ENCODE data around the gene RANBP9.
A peak's percentile ranks its signal among the peaks of the same experiment; 100 is the strongest.

Gene RANBP9

DNA sequence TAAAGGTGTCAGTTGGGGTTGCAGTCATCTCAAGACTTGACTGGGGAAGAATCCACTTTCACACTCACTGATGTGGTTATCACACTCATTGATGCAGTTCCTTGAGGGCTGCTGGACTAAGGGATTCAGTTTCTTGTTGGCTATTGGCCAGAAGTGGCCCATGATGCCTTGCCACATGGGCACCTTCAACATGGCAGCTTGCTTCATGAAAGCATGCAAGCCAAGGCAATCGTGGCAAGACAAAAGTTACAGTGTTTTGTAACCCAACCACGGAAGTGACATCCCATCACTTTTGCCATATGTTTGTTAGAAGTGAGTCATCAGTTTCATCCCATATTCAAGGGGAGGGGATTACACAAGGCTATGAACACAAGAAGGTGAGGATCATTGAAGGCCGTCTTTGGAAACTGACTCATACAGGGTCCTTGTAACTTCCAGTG, 3.8 kb upstream of the RANBP9 start:
- intact Hi-C loops (cut with DNase I): loop anchor here (10.0 kb wide), 1 partner anchor 141 kb away; the partner anchor contains the start of gene SIRT5
- DNase-seq: no peak

DNA sequence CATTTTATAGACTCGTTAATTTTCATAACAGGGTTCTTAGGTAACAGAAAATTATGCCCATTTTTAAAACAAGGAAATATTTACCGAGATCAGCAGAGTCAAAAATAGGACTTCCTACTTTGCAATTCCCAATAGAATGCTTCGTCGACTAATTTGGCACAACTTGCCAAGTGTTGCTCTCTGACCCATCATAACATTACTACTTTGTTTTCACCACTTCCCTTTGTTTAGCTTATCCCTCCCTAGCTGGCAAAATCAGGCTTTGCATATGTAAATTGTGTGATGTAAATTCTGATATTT, 914 bp upstream of the RANBP9 start:
- peak in 1 of 42 donors; percentile 11 for DNase-seq
- intact Hi-C loops (cut with DNase I): loop anchor here (5.0 to 10.0 kb wide), 2 partner anchors 100 to 138 kb away; partner anchors contain the start of genes MCUR1 and SIRT5

DNA sequence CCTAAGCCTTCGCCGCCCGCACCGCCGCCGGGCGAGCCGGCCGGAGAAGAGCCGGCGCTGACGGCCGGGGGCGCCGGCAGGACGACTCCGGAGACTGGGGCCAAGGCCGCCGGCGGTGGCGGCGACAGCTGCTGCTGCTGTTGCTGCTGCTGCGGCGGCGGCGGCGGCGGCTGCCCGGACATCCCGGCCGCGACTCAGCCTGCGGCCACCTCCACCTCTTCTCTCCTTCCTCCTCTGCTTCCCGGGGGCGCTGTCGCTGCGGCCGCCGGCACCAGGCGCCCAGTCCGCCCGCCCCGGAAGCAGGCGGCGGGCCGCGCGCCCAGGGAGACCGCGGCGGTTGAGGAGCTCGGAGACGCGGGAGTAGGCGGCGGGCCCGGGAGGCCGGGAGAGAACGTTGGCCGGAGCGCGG, 307 bp downstream of the RANBP9 start:
- intact Hi-C loops (cut with DNase I): loop anchor here (2.0 to 10.0 kb wide), 3 partner anchors 97 to 137 kb away; partner anchors contain the start of genes MCUR1, NOL7 and SIRT5
- DNase-seq: peak in 1 of 42 donors; percentile 65

DNA sequence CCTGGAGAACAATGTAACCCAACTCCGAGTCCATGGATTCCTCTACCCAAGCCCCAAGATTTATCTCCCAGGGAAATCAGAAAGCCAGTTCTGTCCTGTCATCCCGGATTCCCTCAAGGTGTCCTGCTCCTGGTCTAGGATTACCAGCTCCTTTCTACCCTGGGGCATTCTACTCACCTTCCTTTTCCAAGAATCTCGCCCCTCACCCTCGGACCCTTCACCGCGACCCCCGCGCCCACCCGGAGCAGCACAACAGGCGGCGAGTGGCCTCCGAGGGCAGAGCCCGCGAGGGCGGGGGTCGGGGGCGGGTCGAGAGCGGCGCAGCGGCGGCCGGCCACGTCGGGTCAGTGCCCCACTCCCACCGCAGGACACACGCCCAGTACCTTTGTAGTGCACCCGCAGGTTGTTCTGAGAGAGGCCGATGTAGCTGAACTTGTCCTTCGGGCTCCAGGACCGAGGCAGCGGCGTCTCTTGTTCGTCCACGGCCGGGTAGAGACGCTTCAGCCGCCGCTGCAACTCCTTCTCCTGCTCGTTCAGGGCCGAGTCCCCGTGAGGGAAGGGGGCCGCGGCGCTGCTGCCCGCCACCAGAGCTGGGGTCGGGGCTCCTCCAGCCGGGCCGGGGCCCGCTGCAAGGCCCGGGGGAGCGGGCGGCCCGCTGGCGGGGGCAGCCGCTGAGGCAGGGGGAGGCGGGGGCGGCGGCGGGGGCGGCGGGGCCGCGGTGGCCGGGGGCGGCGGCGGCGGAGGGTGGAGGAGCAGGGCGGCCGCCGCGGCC, 897 bp downstream of the RANBP9 start:
- intact Hi-C loops (cut with DNase I): loop anchor here (2.0 to 10.0 kb wide), 3 partner anchors 96 to 136 kb away; partner anchors contain the start of genes MCUR1, NOL7 and SIRT5
- DNase-seq: peak in 38 of 42 donors; percentile 10 to 65 (median 47)

DNA sequence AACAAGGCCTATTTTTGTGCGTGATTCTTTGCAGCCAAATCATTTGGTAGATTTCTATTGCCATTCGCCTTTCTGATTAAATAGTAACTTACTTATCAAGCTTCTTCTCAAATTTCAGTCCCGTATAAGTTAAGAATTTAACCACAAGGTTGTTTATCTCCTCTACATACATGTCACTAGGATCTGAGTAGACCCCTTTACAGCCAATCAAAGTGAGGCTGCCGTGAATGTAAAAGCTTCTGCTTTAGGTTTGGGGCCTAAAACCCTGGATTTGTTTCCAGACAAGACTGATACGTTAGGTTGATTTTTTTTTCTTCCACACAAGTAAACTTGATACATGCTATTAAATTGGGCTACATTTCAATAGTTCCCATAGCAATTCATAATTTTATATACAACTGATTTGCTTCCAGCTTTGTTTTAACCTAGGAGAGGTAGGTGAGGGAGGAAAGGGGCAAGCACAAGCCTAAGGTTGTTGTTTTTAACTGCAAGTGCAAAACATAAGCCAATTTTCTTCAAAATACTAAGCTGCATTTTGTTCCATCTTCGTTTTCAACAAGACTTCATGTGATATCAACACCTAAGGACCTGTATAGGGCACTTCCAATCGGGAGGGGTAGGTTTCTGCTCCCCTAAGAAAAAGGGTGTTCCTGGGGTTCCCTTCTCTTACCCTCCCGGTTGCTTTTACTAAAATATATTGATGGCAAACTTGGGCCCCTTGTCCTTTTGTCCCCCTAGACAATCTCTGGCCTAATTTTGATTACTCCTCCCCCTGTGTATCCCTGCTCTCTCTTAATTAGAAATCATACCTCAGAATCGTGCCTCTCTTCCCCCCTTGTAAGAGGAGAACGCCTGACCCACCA, 1.7 kb downstream of the RANBP9 start:
- DNase-seq: peak in 6 of 42 donors; percentile 14 to 37 (median 20)
- intact Hi-C loops (cut with DNase I): loop anchor here (2.0 to 10.0 kb wide), 3 partner anchors 95 to 135 kb away; partner anchors contain the start of genes MCUR1, NOL7 and SIRT5

DNA sequence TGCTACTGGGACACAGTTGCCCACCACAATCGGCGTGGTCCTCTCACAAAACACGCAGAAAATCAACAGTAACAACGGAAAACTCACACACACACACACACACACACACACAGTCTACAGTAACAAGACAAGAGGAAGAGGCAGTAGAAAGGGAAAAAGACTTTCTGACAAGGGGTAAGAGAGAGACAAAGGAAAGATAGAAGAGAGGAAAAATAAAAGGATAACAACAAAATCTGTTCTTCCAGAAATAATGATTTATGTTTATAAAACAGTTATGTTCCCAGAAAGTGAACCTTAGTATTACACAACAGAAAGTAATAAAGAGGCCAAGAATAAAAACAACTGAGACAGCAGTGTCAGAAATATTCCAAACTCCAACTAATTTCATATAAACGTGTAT, 2.9 kb downstream of the RANBP9 start:
- intact Hi-C loops (cut with DNase I): no loop called here
- DNase-seq: no peak

DNA sequence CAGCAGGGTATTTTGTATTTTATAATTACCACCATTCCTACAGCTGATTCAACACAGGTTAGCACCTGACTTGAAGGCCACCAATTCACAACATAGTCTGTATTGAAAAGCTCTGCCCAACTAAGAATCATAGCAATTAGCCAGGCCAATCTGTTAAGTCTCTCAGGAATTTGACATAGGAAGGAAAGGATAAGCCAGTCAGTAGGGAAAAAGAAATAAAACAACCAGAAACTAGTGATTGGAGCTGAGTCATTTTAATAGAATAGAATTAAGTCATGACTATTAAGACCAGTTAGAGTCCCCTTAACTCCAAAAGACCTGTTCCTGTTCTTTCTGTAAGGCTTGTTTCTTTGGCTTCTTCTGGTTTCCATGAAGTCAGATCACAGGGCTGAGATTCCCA, 8.1 kb downstream of the RANBP9 start:
- DNase-seq: no peak
- intact Hi-C loops (cut with DNase I): no loop called here

DNA sequence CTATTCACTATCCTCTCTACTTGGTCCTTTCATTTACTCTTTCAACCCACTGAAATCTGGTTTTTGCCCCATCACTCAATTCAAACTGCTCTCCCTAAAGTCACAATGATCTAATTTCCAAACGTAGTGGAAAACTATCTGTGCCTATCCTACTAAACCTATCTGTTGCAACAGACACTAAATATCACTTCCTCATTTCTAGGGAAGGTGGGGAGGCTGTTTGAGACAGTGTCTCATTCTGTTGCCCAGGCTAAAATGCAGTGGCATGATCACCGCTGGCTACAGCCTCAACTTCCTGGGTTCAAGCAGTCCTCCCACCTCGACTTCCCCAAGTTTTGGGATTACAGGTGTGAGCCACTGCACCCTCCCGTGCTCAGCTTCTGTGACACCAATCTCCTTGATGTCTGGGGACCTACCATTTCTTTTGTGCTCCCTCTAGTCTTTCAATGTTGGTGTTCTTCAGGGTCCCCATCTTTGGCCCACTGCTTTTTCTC, 8.8 kb downstream of the RANBP9 start:
- intact Hi-C loops (cut with DNase I): no loop called here
- no peak for DNase-seq

DNA sequence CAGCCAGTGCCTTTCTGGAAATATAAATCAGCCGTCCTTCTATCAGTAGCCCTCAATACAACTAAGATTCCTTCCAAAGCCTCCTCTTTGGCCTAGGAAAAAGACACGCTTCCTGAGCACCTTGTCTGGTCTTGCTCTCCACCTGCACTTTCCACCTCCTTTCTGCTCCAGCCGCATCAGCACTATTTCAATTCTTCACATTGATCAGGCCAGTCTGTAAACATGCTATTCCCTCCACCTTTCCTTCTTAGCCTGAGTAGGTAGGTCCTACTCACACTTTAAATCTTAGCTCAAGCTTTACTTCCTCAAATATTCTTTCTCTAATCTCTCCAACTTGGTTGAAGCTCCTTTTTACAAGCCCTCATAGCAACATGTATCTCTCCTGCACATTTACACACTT, 11.4 kb downstream of the RANBP9 start:
- intact Hi-C loops (cut with DNase I): no loop called here
- DNase-seq: no peak

DNA sequence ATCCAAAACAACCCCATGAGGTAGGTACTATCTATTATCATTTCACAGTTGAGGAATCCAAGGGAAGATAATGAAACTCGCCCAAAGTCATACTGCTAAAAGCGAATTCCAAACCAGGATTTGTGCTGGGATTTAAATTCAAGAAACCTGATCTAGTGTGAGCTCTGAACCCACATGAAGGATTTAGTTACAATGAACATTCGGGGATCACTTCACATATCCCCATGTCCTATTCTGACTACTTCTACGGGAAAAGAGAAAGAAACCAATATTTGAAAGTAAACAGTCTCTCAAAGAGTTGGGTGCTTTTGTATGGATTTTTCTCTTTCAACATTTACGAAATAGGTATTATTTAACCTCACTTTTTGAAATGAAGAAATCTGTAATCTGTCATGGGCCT, 12.9 kb downstream of the RANBP9 start:
- intact Hi-C loops (cut with DNase I): no loop called here
- DNase-seq: no peak

DNA sequence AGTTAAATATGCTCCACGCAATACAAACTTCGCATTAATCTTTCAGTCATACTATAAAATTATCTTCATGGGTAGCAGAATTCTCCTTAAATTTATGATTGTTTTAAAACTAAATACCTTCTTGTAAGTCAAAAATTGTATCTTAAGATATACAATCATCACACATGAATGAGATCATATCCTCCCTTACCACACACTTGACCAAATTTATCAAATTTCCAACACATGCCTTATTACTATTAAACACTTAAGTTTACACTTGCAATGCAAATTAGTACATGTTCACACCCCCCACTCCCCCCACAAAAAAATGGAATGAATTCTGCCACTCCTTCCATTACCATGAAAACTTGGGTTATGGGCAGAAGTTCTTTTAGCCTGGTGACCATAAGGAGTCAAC, 13.8 kb downstream of the RANBP9 start:
- intact Hi-C loops (cut with DNase I): no loop called here
- DNase-seq: no peak

DNA sequence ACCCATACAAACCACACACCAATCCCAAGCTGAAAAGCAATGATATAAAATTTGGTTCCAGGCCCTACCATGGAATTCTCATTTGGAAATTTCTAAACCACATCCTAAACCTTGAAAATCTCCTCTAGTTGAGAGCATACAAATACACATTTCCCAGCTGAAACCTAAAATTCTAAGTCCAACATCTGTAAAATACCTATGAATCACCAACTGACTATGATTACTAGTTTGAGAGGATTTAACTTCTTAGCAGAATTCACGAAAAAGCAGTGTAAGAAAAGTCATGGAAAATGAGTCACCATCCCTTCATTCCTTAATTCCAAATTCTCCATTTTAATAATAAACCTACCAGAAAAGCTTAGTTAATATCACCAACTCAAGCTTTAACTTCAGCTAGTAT, 15.4 kb downstream of the RANBP9 start:
- intact Hi-C loops (cut with DNase I): no loop called here

DNA sequence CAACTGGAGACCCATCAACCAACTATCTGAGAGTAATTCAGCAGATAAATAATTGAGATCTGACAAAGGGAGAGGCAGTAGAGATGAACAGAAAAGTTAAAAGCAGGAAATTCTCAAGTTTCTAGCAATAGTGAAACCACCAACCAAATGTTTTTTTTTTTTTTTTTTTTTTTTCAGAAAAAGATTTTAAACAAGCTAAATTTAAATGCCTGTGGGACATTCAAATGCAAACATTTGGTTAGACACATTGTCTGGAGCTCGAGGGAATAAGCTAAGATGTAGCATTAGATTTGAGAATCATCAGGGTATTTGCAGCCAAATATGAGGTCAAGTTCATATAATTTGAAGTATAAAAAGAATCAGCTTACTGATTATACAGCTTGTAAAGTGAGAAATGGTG, 16.4 kb downstream of the RANBP9 start:
- DNase-seq: no peak

More for the DNA sequence above, 15.4 kb downstream of the RANBP9 start:
- no peak for DNase-seq

DNA sequence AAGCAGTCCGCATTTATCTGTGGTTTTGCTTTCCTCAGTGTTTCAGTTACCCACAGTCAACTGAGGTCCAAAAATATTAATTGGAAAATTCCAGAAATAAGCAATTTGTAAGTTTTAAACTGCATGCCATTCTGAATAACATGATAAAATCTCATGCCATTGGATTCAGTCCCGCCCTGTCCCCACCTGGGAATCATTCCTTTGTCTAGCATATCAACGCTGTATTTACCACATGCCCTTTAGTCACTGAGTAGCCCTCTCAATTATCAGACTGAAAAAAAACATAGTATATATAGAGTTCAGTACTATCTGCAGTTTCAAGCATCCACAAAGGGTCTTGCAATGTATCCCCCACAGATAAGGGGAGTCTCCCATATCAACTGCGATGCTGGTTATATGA, 17.1 kb downstream of the RANBP9 start:
- no peak for DNase-seq
- intact Hi-C loops (cut with DNase I): no loop called here

More for the DNA sequence above, 16.4 kb downstream of the RANBP9 start:
- intact Hi-C loops (cut with DNase I): no loop called here

DNA sequence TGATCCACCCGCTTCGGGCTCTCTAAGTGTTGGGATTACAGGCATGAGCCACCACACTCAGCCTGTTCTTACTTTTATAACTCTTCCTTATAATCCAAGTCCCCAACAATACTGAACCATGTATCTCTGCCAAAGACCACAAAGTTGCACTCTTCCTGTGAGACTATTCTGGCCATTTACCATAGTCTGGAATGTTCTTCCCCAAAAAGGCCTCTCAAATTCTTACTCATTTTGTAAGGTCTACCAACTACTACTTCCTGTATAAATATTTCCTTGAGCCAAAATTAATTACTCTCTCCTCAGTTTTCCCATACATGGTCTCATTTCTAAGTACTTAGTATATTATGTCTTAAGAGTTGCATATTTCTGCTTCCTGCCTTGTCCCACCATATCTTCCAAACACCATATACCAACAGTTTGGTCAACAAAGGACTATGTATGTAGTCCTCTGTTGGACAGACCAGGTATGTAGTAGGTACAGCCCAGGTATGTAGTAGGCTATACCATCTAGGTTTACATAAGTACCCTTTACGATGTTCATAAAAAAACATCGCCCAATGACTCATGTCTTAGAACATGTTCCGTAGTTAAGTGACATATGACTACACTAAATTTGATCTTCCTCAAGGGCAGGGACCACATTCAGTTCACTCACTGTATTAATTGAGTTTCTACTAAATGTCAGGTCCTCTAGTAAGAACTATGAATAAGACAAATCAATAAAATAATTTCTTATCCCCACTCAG, 22.0 kb downstream of the RANBP9 start:
- no peak for DNase-seq
- intact Hi-C loops (cut with DNase I): no loop called here

DNA sequence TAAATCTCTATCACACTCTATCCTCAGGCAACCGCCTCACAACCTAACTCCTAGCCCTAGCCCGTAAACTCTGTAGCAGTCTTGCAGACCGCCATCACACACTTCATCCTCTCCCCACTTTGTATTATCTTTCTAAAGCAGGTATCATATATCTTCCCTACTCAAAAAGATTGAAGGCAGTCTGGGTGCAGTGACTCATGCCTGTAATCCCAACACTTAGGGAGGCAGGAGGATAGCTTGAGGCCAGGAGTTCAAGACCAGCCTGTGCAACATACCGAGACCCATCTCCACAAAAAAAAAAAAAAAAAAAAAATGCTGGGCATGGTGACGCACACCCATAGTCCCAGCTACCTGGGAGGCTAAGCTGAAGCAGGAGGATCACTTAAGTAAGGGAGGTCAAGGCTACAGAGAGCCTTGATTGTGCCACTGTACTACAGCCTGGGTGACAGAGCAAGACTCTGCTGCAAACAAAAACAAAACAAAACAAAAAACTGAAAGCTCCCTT, 22.9 kb downstream of the RANBP9 start:
- intact Hi-C loops (cut with DNase I): no loop called here

DNA sequence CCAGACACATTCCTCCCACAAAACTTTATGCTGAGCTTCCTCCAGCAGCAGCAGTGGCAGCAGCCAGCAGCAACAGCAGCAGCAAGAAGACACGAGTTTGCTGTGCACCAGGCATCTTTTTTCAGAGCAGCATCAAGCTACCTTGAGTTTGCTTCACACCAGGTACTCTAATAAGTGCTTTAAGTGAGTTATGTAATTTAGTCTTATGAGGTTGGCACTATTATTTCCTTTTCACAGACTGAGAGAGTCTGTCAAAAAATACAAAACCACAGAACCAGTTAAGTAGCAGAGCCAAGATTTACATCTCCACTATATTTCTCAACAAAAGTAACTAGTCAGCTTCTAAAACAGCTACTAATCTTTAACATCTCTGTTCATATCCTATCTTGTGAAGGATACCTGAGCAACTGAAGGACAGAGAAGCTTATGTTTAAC, 23.7 kb downstream of the RANBP9 start:
- intact Hi-C loops (cut with DNase I): no loop called here
- DNase-seq: peak in 33 of 42 donors; percentile 15 to 86 (median 56)

More for the DNA sequence above, 22.9 kb downstream of the RANBP9 start:
- DNase-seq: no peak

DNA sequence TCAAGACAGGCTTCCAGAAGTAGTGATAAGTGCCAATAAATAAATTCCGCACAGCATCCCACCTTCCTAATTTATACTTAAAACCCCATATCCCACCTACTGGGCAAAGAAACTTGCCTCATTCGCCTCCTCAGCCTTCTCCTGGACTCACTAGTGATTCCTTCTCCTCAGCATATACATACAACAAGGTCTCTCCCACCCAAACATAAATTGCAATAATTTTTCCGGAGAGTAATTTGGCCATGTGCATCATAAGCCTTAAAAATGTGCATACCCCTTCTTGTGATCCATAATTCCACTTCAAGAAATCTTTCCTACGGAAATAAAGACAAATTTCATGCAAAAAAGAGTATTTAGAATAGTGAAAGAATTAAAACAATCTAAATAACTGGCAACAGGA, 26.8 kb downstream of the RANBP9 start:
- DNase-seq: no peak
- intact Hi-C loops (cut with DNase I): no loop called here

DNA sequence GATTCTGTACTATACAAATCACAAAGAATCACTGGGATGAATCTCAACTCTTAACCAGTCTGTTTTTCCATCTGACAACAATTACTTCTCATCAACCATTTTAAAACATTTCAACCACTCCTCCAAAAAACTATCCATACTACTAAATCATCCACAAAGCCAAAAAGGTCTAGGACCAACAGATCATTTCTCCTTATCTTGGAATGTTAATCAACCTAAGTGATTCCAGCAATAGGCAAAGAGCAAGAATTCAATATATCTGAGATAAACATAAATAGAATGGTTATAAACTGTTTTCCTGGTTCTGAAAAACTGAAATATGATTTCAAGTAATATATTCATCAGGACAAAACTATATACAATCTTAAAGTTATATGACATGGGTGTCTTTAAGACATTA, 28.6 kb downstream of the RANBP9 start:
- DNase-seq: no peak
- intact Hi-C loops (cut with DNase I): no loop called here

Measured in head of caudate nucleus (tissue), 42 donors.